NCI-H128 (cell line): Measurements from ENCODE around the gene KRTAP5-2.
"Not testable (repeated sequence)": the region's sequence is repeated elsewhere in the genome, so short reads cannot be mapped to it uniquely, and the experiment has no call there.

ENCODE experiments used
- DNase-seq: peaks from one replicate; lab custom pipeline; 2025; ENCODE audit not compliant: unreplicated experiment; lab: John Stamatoyannopoulos, UW

Gene KRTAP5-2

GRCh38 chr11:1592628-1593027, 5.5 kb downstream of the KRTAP5-2 start:
- no peak for DNase-seq

DNA sequence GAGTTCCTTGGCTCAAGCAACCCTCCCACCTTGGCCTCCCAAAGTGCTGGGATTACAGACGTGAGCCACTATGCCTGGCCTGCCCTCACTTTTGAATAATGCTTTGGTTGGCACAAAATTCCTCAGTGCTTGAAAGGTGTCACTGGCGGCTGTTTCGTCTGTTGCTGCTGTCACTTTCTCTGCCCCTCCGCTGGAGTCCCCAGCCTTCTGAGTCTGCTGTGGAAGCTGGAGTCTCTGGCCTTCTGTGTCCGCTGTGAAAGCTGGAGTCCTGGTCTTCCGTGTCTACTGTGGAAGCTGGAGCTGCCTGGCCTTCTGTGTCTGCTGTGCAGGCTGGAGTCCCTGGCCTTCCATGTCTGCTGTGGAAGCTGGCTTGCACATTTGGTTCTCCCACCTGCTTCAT, 8.1 kb downstream of the KRTAP5-2 start:
- DNase-seq: no peak

DNA sequence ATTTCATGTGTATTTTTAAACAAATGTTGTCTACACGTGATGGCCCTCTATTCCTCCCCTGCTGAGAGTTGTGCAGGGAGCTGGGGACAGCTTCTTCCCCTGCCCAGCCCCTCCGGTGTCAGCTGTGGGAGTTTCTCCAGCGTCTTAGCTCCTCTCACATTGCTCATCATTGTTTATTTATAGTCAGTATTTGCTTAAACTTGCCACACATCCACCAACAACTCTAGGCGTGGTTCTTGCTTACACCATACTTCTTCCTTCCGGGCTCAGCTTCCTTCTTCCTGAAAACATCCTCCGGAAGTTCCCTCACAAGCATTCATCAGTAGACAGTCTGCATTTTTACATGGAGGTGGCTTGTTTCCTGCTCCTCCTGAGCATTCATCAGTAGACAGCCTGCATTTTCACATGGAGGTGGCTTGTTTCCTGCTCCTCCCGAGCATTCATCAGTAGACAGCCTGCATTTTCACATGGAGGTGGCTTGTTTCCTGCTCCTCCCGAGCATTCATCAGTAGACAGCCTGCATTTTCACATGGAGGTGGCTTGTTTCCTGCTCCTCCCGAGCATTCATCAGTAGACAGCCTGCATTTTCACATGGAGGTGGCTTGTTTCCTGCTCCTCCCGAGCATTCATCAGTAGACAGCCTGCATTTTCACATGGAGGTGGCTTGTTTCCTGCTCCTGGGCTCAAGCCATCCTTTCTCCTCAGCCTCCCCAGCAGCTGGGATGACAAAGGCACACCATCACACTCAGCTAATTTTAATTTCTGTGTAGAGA, 8.7 kb downstream of the KRTAP5-2 start:
- not testable (repeated sequence) for DNase-seq

DNA sequence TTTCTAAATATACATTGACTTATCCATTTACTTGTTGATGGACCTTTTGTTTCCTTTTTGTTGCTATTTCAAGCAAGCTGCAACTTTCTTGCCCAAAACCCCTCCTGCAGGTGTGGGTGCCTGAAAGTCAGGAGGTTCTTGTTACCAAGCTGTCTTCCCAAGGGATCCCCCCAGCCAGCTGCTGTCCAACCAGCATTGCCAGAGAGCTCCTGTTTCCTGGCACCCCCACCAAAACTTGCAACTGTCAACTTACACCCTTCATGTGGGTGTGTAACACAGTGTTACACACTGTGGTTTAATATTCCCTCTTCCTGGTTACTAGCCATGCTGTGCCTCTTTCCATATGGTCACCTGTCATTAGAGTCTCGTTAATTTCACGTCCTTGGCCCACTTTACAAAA, 11.4 kb downstream of the KRTAP5-2 start:
- no peak for DNase-seq

- not testable (repeated sequence) for DNase-seq
These were observed 13.3 kb downstream of the KRTAP5-2 start, which contains the start of gene KRTAP5-1 for GRCh38 chr11:1584661-1585370. Gene KRTAP5-1, minus strand, starts transcription at chr11:1585283. Its CDS starts 34 bp downstream, at chr11:1585249.

GRCh38 chr11:1582909-1583308, 15.2 kb downstream of the KRTAP5-2 start:
- not testable (repeated sequence) for DNase-seq

GRCh38 chr11:1581976-1582375, 16.1 kb downstream of the KRTAP5-2 start:
- no peak for DNase-seq

DNA sequence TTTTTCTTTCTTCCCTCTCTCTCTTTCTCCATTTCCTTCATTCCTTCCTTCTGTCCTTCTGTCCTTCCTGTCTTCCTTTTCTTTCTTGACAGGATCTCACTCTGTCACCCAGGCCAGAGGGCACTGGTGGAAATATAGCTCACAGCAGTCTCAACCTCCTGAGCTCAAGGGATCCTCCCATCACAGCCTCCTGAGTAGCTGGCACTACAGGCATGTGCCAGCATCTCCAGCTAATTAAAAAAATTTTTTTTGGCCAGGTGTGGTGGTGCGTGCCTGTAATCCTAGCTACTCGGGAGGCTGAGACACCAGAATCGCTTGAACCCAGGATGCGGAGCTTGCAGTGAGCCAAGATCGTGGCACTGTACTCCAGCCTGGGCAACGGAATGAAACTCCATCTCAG, 21.3 kb downstream of the KRTAP5-2 start:
- no peak for DNase-seq

GRCh38 chr11:1575756-1576155, 22.3 kb downstream of the KRTAP5-2 start:
- not testable (repeated sequence) for DNase-seq

DNA sequence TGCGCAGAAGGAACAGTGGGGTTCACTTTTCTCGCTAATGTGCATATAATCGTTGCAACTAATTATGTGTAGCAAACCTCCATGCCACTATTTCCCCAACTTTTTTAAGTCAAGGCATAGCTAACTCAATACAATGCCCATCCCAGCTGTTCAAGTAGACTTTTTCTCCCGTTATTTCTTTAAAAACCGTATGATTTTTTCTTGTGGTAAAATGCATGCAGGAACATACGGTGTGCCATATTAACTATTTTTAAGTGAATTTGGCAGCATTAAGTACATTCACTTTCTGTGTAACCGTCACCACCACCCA, 23.2 kb downstream of the KRTAP5-2 start:
- DNase-seq: no peak

- peak; percentile 26 for DNase-seq
These were observed 23.7 kb downstream of the KRTAP5-2 start for GRCh38 chr11:1574238-1574932.

- no peak for DNase-seq
These were observed 24.2 kb downstream of the KRTAP5-2 start for GRCh38 chr11:1573903-1574237.

DNA sequence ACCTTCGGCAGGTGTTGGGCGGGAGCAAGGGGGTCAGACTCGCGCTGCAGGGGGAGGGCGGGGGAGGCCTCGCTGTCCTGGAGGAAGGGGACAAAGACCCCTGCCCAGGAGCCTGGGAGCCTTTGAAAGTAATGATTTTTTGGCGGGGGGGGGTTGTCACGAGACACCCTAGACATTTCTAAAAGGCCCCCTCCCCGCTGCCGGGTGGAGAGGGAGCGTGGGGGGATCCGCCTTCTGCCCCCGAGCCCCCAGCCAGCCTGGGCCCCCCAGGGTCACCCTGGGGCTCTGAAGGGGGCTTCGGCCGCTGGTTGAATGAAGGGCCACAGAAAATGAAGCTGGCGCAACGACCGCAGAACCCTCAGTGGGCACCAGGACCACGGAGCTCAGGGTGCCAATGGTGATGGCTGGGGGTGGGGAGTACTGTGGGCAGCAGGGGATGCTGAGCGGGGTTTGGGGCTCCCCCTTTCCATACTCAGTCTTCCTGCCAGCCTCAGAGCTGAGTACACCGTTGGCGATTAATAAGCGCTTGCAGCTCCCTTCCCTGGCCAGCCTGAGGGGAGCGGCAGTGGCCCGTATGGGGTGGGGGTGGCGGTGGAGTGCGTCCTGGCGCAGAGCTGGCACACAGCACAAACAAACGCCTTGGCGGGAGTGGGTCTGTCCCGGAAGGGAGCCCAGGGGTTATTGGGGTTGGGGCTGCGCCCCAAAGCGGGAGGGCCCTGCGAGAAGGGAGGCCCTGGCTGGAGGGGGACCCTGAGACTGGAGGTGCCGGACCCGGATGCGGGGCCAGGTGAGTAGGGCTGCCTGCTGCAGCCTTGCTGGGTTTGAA, 24.8 kb downstream of the KRTAP5-2 start:
- DNase-seq: no peak

DNA sequence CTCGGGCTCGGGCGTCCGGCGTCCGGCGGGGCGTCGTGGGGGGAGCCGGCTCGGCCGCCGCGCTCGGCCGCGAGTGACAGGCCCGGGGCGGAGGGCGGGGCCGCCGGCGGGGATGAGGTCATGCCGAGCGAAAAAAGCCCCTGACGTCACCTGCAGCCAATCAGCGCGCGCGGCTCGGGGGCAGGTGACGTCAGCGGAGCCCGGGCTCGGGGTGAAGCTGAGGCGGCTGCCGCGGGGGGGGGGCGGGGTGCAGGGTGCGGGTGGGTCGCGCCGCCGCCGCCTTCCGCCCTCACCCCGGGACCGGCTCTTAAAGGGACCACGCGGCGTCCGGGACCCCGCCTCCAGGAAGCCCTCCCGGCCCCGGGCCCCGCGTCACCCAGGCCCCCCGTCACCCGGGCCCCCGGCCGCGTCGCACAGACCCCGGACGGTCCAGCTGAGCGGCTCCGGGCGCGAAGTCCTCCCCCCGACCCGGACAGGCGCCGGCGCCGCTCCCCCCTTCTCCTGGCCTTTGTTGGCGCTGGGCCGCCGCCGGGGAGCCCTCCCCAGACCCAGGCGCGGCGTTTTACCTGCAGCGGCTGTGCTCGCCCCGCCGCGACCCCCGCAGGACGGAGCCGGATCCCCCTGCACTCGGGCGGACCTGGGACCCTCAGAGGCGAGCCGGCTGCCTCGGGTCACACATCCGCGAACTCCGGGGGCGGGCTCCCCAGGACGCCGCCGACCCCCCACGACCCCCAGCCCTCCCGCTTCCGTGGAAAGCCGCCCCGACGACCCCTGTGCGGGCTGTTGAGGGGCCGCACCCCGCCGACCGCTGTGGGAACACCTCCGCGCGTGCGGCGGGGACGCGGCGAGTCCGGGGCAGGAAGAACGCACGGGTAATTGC, 25.7 kb downstream of the KRTAP5-2 start, which contains the start of gene DUSP8:
Gene DUSP8 (minus strand): TSS at position 75 of the 880 bp plus-strand sequence. CDS start 6,445 bp downstream, outside the sequence.
- peak; percentile 62 for DNase-seq

DNA sequence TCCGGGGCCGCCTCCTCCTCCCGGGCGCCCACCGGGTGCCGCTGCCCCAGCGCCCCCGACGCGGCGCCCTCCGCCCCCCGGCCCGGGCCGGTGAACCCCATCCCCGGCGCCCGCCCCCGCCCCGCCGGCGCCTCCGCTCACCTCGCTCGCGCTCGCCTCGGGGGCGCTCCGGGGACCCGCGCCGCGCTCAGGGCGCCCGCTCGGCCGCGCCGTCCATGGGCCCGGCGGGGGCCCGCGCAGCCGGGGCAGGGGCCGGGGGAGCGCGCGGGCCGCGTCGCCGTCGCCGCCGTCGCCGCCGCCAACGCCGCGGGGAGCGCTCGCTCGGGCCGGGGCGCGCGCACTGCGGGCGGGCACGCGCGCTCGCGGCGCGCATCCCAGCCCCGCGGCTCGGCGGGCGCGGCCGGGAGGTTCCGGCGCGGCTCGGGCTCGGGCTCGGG, 26.3 kb downstream of the KRTAP5-2 start:
- no peak for DNase-seq

DNA sequence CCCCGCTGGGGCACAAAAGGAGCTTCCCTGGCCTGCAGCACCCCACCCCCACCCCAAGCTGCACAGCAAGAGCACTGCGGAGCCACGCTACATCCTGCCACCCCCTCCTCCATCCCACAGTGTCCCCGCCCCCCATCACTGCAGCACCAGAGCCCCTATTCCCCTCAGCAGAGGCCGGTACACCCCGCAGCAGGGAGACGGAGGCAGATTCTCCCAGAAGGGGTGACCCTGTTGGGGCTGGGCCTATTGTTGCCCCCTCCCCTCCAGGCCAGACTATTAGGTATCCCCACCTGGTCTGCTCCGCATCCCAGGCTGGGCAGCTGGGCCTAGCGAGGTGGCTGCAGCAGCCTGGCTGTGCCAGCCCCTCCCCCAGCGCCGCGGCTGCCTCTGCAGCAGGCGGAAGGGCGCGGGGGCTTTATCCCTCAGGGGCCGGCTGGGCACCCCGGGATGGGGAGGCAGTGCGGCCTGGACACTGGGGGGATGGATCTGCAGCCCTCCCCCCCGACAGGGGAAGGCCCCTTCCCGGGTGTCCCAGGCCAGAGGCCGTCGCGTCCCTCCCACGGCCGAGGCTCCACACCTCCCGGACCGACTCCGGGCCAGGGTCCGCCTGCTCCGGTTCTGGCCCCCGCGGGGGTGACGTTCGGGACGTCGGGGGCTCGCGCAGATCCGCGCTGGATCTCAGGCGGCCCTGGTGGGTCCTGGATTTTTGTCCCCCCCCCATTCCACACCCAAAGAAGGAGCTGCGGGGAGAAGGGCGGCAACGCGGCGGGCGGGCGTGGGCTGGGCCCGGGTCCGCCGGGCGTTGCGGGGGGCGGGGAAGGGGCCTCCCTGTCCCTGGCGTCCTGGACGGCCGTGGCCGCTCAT, 27.0 kb downstream of the KRTAP5-2 start:
- no peak for DNase-seq

DNA sequence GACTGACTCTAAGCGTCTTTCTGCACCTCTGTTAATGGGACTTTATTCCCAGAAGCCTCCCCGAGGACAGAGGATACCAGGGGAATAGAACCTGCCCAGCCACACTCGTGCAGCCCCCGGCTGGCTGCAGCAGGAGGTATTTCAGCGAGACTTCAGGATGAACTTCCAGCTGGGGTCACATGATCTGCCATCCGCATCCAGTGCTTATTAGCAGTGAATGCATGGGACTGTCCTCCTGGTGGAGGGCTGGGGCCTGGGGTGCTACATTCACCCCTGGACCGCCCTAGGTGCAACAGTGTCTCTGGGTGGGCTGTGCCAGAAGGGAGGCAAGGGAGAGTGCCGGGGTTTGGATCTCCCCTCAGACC, 27.6 kb downstream of the KRTAP5-2 start:
- no peak for DNase-seq

DNA sequence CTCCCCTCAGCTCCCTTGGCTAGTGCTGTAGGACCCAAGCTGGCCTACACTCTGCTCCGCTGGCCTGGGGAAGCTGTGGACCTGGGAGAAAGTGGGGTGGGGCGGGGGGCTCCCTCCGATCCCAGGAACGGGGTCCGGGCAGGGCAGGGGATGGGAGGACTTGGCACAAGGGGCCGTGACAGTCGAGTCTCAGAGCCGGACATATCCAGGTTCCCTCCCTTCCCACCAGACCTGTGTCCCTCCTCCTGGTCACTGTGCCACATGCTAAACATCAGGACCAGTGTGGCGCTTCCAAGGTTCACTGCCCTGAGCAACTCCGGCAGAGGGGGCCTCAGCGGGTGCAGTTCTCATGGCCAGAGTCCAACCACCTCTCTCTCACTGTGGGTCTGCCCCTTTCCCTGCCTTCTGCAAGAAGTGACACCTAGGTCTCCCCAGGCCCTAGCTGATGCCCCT, 28.1 kb downstream of the KRTAP5-2 start:
- DNase-seq: no peak

GRCh38 chr11:1569251-1569780, 28.8 kb downstream of the KRTAP5-2 start:
- no peak for DNase-seq
